Dermis blood vessel endothelial cell (primary cell): ENCODE results near the gene DDC. TPM values are rescaled to one million over a fixed set of nuclear protein-coding genes. Genes with fewer than 3 reads are reported as not detected.
A peak's percentile ranks its signal among the peaks of the same experiment; 100 is the strongest.
"Not testable (repeated sequence)": the region's sequence is repeated elsewhere in the genome, so short reads cannot be mapped to it uniquely, and the experiment has no call there.

Experiments used
- DNase-seq: peaks from one replicate; pipeline ENCODE4 v3.0.0; 2010
- total RNA-seq: library from RNA; depleted of rRNA; stranded (reverse); fragments of >200 nt; gene quantifications from 2 replicates; pipeline ENCODE4 v1.2.3, GENCODE V29; 2014

Gene DDC
- total RNA-seq, 1 donor from 2014 or later, result 0.17 TPM

DNA sequence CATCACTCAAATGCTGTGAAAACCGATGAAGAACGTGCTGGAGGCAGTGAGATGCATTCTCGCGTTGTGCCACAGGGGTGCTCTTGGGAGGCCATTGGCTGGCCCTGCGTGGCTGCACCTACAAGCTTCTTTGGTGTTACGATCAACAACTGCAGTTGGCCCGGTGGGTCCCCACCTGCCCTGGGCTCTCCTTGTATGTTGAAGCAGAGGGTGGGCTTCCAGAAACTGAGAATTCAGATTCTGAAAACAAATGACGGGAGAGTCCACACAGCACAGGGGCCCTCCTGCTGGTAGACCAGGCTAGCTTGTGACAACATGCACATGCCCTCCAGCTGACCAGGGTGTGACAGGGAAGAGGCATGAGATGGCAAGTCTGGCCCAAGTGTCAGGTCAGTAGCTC lies 23.7 kb upstream of the DDC start:
- DNase-seq, result peak; percentile 26

DNA sequence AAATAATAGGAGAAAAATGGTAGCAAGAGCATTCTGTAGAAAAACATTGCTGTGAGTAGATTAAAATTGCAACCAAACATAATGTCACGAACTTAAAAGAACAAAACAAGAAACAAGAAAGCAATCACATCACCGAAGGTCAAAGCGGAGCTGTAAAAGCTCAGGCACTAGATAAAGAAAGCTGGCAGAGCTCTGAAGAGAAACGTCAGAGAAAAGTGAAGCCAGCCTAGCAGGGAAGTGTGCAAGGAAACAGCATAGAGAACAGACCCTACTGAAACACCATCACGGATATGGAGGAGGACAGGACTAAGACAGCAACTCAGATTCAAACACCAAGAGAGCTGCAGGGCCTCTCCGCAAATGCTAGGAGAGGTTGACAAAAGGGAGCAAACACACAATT lies 22.5 kb upstream of the DDC start:
- no peak for DNase-seq

DNA sequence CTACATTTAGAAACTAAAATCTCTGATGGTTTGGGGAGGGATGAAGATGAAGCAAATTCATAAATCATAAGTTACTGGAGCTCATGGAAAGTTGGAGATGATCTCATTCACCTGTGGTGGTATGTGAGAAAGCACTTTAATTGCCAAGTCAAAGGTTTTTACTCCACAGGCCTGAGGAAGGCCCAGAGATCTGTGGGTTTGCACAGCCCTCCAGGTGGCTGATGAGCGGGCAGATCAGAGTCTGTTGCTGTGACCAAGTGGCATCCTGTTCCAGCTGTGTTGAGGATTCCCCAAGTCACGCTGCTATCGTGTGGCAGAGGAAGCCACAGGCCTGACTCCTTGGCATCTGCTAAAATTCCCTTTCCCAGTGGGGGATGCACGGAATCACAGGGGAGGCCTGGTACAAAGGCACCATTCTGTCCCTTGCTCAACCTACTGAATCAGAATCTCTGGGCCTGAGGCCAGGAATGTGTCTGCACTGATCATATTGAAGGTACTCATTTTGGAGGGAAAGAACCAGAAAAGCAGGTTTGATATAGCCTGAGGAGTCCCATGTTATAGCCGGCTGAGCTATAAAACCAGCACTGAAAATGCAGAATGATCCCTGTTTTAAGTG lies 19.7 kb upstream of the DDC start:
- DNase-seq, result no peak

DNA sequence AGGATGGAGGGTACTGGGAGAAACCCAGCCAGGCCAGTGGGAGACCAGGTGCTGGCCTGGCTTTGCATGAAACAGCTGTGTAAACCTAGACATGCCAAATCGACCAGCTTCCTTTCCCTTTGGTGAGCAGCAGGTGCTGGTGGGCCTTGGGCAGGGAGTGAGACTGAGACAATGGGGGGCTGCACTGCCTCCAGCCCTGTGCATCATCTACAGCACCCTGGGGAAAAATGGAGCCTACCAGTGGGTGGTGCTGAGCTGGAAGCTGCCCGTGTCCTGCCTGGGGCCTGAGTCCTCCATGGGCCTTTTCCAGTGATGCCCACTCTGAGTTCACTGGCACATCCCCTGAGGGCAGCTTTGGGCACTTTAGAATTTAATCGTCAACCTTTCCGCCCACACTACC lies 19.2 kb upstream of the DDC start:
- DNase-seq, result no peak

DNA sequence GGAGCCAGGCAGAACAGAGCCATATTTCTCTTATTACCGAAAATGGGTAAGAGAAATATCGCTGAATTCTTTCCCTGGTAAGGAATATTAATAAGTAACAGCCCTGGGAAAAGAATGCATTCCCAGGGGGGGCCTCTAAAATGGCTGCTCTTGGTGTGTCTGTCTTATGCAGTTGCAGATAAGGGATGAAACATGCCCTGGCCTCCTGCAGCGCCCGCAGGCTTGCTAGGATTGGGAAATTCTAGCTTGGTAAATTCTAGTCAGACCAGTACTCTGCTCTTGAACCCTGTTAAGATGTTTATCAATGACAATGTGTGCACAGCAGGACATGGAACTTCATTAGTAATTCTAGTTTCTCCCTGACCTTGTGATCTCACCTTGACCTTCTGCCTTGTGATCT lies 18.1 kb upstream of the DDC start:
- not testable (repeated sequence) for DNase-seq

DNA sequence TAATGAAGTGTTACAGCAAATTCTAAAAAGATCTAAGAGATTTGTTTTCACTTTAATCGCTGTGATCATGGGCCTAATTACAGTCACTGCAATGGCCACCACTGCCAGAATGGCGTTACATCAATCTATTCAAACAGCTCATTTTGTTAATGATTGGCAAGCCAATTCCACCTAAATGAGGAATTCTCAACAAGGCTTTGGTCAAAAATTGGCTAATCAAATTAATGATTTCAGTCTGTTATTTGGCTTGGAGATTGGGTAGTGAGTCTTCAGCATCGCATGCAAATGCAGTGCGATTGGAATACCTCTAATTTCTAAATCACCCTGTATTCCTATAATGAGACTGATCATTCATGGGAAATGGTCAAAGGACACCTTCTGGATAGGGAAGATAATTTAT lies 17.1 kb upstream of the DDC start:
- DNase-seq, result not testable (repeated sequence)

DNA sequence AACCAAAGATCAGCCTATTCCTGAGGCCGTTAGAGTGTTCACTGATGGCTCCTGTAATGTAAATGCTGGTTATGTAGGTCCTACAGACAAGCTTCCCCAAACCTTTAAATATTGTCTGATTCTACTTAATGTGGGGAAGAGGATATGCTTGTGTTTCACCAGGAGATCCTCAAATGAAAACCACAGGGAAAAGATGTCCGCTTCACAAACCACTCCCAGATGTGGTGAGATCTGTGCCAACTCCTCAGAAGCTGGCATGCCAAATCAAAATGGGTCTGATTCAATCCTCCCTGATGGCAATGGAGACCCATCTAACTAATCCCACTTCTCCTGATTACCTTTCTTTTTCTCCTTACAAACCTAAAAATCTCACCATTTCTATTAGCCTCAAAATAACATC lies 15.5 kb upstream of the DDC start:
- not testable (repeated sequence) for DNase-seq

DNA sequence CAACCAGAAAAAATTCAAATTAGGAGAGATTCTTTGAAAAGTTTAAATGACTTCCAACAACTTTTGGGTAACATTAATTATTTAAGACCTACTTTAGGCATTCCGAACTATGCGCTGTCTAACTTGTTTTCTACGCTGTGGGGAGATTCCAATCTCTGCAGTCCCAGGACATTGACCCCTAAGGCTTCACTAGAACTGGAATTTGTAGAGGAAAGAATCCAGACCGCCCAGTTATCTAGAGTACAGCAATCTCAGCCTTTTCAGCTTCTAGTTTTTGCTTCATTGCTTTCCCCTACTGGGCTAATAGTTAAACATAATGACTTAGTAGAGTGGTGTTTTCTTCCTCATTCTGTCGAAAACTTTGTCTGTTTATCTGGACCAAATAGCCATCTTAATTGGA lies 14.9 kb upstream of the DDC start:
- DNase-seq, result no peak

DNA sequence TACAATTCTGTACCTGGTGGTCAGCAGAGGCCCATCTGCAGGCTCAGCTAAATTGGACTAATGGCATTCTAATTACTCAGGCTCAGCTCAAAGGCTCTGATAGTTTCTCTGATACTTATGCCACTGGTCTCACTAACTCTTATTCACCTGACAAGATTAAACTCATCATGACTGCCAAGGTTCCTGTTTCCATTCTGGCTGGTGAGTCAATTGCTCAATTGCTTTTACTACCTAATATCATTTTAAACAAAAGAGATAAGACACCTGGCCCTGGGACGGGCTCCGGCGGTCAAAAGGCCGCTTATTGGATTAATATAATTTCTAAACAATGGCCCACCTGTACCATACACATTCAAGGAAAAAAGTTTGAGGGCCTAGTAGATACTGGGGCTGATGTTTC lies 12.9 kb upstream of the DDC start:
- not testable (repeated sequence) for DNase-seq

DNA sequence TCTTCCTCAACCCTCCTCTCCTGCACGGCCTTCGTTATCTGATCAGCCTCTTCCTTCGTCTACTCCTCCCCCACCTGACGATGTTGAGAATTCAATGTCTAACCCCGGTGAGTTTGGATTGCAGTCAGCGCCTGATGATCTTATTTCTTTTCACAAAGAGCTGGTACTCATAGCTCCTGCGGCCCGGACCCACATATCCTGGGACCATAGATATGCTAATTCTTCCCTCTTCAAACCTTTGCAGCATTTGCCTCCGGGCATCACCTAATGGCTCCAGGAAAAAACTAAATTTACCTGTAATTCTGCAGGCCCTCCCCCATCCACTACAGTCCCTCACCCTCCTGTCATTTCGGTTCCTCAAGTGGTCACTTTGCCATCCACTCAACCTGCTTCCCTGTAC lies 12.4 kb upstream of the DDC start:
- DNase-seq, result no peak

DNA sequence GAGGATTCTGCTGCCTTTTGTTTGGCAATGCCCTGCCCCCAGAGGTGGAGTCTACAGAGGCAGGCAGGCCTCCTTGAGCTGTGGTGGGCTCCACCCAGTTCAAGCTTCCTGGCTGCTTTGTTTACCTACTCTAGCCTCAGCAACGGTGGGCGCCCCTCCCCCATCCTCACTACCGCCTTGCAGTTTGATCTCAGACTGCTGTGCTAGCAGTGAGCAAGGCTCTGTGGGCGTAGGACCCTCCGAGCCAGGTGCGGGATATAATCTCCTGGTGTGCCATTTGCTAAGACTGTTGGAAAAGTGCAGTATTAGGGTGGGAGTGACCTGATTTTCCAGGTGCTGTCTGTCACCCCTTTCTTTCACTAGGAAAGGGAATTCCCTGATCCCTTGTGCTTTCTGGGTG lies 11.2 kb upstream of the DDC start:
- not testable (repeated sequence) for DNase-seq

DNA sequence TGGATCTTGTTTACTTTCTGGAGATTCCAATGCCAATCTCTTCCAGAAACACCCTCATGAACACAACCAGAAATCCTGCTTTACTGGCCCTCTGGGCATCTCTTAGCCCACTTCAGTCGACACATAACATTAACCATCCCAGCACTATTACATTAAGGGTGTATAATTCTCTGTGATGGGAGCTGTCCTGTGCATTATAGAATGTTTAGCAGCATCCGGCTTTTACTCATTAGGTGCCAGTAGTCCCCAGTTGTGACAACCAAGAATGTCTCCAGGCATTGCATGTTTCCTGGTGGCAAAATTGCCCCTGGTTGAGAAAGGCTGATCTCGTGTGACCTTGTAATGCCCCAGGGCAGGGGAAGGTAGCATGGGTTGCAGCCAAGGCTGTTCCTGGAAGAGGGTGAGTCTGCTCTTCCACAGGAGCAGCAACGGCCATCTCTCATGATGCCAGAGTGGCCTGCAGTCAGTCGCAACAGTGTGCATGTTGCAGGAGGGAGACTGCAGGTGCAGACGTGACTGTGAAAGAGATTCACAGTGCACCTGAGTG lies 2.6 kb upstream of the DDC start:
- no peak for DNase-seq

DNA sequence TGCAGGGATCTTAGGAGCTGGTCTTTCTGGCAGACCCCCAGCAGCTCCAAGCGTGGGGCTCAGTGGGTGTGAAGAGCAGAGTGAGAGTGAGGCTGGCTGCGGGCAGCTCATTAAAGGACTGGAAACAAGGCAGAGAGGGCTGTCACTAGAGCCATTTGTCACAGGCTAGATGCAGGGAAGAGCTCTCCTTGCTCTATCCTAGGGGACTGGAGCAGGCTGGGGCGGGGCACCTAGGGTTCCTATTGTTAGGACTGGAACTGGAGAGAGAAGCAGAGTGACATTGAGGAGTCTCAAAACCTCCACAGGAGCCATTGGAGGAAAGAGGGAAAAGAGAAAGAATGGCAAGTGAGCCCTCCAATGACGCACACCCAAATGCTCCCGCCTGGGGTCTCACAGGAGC lies 772 bp upstream of the DDC start:
- no peak for DNase-seq

DNA sequence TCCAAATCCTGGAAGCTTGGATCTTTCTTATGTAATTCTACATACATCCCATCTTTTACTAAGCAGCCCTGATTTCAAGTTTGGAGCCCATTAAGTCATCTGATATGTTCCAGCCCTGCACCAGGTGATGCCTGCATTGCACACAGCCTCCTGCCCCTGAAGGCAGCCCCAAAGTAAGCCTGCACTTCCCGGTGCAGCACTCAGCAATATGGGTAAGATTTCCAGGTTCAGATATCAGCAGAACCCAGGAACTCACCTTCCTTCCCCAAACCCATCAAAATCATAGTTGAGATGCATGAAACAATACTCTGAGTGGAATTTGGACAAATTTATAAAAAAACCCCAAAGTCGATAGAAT lies 333 bp upstream of the DDC start:
- DNase-seq, result no peak

DNA sequence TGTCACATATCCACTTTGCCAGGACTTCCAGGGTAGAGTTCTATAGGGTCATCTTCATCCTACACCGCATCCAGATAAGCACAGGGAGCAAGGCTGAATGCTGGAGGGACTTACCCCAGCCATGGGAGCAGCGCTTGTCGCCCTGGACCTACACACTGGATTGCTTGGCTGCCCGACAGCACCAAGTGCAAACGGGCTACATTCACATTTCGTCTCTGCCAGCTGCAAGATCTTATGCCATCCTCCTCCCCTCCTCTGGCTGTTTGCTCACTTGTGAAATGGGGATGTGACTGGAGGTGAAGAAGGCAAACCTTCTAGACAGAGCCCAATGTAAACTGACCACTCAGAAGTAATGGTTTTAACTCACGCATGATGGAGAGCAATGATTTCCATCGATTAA lies 1.0 kb downstream of the DDC start:
- no peak for DNase-seq

DNA sequence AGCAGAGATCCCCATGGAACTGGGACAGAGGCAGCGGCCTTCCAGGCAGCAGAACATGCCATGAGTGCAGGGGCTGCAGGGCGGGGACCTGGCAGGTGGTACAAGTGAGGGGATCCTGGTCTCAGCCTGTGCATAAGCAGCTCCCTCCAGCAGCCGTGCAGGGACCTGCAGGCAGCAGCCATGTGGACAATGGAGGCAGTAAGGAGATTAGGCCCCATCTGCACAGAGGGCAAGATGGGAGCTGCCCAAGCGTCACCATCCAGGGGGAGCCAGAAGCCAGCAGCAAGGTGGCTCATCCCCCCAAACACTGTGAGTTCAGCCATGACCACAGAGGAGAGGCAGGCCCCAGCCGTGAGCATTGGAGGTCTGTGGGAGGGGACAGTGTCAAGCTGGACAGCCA lies 3.1 kb downstream of the DDC start:
- DNase-seq, result no peak

DNA sequence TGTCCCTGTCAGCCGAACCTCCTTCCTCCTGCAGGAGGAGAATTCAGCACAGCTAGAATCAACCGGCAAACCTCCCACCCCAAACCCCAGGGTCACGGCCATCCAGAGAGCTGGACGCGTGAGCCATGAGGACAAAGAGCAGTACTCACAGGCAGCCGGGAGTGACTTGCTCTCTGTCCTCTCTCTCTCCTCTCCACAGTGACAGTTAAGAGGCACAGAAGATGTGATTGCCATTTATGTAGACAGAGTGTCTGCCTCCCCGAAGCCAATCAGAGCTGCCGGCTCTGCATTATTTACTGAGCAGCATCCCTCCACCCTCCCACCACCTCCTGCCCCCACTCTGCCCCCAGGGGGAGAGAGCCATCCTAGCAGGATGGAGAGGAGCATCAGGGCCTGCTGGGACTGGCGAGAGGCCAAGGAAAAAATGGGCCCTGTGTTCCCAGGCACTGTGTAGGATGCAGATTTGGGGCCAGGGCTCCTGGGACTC lies 4.3 kb downstream of the DDC start:
- no peak for DNase-seq

DNA sequence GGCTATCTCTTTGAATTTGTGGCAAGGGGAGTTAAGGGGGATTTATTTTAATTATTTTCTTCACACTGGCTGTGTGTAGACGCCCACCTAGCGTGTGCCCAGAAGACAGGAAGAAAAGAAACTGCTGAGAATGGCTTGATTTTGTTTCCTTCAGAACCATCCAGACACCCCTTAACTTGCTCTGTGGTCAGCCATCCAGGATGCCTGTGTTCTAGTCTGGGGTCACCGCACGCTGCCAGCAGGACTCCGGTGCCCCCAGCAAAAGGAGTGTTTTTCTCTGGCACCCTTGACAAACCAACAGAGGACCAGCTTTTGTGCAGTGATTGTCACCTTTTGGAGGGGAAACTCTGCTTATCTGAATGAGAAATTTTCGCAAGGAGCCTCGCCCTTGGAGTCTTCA lies 5.3 kb downstream of the DDC start:
- no peak for DNase-seq

DNA sequence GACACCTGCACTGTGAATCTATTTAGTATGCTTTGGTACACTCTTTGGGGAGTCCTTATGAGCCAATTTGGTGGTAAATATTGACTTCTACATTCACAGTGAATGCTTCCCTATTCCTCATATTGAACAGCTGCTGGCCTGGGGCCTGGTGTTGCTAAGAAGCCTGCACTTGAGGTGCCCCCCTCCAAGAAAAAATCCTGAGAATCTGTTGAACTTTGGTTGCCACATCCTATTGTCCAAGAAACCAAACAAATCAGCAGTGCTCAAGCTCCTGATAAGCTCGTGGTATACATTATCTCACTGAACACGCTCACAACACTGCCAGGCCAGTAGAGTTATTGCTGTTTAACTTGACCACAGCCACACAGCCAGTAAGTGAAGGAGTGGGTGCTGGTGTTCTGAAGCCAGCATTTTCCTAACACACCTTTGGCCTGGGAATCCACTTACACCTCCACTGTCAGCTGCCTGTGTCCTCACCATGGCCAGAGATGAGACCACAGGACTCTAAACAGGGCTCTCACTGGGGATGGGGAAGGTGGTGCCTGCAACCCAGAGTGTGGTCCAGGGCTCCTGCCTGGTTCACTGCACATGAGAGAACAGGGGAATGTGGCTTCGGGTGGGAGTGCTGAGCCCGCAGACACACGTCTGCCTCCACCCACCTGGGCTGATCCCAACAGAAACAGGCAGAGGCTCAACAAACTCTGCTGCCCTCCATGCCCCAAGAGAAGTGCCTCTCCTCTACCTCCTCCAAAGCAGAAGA lies 6.7 kb downstream of the DDC start:
- DNase-seq, result no peak

DNA sequence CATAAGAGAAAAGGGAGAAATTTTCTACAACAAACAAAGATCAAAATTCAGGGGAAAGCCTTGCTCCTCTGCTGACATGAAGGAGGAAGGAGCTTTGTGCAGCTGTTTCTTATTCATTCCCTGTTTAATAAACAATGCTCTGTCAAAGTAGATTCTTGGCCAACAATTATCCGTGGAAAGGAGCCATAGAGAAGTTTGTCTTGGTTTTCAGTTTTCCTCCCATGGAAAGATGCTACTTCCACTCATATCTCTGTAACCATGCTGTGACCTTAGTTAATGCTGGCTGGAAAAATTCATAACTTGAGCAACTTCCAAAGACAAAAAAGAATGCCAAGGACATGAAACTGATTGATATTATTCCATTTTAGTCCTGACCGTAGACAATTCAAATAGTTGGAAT lies 8.1 kb downstream of the DDC start:
- no peak for DNase-seq

DNA sequence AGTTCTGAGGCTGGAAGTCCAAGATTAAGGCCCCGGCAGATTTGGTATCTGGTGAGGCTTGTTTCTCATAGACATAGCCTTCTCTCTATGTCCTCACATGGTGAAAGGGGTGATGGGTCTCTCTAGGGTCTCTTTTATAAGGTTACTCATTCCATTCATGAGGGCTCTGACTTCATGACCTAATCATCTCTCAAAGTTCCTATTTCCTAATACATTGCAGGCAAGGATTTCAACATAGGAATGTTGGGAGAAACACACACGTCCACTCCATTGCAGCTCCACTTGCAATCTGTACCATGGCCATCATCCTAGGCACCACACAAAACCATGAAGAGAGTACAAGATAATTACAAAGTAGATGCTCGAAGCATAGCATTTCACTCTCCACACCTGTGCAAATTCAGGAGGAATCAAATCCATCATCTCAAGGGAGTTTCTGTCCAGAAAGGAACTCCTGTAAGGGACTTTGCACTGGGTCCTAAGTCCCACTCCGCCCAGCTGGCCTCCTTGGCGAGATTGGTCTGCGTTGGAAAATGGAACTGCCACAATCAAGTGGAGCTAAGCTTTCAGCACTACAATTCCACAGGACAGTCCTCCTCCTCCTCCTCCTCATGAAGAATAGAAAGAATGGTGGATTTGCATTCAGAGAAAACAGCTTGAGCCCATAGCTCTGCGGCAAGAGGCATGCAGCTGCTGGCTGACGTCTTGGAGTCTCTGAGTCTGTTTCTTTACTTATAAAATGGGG lies 8.8 kb downstream of the DDC start:
- DNase-seq, result no peak

DNA sequence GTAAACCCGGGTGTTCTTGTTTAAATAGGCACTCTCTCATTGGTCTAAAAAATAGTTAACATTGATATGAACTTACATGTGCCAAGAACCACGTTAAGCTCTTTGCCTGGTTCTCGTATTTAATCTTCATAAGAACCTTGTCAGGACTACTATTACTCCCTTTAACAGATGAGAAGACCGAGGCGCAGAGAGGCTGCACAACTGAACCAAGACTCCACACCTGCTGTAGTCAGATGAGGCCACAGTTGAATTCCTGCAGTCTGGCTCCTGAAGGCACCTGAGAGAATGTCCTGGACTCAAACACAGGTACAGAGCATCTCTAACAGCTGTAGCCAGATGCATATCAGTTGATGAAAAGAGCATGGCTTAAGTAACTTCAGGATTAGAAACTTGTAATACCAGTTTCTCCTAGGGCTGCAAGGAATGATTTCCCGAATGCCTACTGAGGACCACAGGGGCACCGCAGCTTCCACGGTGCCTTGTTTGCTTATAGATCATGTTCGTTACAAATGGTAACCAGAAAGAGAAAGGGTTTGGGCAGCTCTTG lies 9.5 kb downstream of the DDC start:
- DNase-seq, result no peak
